NCI-H460 (cell line): Measurements from ENCODE around the gene HAPLN2. TPM values are rescaled to one million over a fixed set of nuclear protein-coding genes. Genes with fewer than 3 reads are reported as not detected.

Source experiments
- DNase-seq: peaks from one replicate; pipeline ENCODE4 v3.0.0-alpha.2; 2016; ENCODE audit warnings: low read depth; ENCODE audit errors: extremely low read depth
- total RNA-seq: library from RNA; depleted of rRNA; stranded (reverse); fragments of >200 nt; shearing (Covaris generic); gene quantifications from 2 replicates; pipeline ENCODE4 v1.2.3, GENCODE V29; 2014

The HAPLN2 gene
- total RNA-seq, 1 experiment from 2014 or later, result not detected

DNA sequence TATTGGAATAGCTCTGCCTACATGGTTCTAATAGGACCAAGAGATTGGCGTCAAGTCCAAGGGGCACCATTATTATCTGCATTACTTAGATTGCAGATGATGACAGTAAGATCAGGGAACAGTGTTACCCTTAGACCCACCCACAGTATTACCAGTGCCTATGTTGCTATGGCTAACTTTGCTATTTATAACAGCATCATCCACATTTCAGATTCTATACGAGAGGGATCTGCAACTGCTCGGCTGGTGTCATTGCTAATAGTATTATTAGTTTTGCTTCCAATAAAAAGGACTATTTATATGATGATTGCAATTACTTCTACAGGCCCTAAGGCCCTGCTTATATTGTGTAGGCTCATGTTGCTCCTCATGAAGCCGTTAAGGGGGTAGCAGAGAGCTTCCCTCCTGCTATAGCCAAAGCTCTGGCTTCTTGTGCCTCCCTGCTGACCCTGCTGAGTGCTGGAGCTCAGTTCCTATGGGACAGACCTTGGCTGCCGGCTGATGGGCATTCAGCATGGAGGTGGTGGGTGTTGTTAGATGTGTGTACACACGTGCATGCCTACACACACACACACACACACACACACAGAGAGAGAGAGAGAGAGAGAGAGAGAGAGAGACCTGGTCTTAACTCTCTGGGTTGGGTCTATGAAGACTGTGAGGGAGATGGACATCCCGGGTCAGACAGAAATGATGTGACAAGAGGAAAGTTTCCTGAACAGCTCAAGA lies 24.0 kb downstream of the HAPLN2 start:
- DNase-seq, result no peak

DNA sequence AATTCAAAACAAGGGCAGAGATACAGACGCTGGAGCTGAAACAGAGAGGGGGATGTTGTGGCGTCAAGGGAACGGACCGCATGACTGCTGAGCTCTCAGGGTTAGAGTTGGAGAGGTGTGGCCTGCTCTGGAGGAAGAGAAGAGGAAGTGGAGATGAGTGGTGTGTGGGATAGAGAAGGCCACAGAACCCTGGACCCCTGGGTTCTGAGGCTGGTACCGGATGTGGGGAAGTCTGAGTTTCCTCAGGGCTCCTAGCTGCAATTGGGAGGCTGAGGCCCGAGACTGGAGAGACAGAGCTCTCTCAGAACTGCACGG lies 24.5 kb downstream of the HAPLN2 start:
- no peak for DNase-seq

DNA sequence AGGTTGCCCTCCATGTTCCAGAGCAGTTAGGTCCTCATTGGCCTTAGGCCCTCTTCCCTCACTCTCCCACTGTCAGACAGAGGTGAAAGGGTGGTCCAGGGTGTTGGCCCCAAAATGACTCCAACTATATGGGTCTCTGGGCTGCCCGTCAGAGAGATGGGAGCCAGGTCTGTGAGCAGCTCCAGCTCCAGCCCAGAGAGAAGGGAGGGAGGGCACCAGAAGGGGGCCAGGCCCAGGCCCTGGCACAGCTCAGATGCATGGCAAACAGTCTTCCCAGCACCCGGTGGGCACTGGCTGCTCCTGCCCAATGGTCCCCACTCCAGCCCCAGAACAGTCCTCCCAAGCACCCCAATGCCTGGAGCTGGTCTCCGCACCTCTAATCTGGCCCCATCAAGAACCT lies 24.9 kb downstream of the HAPLN2 start:
- no peak for DNase-seq

DNA sequence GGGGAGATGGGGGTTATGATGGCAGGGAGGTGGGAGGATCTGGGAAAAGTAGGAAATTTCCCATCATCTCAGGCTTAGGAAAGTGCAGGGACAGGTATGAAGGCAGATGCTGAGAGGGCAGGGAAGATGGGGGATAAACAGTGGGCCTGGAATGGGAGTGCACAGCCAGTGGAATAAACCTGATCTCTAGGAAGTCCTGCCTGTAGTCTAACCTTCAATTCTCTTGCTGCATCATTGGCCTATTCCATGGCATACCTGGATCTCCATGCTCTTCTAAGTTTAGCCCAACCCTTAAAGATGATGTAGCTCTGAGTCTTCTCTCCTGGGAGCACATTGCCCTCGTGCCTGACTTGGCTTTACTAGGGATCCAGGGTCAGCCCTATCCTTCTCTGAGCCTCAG lies 25.4 kb downstream of the HAPLN2 start:
- DNase-seq, result no peak

DNA sequence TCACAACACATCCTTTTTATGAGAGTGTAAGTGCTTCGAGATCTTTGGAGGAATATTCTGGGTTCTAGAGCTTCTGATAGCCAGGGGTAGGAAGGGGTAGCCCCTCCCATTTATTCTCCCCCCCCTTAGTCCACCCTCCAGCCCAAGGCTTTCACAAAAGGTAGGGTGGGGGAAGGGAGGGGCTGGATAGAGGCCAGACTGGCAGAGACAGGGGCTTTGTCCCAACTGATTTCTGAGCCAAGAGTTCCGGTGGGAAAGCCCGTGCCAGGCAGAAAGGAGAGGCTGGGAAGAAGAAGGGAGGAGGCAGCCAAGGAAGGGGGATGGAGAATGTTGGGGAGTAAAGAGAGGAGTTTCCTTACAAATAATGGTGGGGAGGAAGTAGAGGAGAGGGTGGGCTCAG lies 25.8 kb downstream of the HAPLN2 start:
- DNase-seq, result no peak

DNA sequence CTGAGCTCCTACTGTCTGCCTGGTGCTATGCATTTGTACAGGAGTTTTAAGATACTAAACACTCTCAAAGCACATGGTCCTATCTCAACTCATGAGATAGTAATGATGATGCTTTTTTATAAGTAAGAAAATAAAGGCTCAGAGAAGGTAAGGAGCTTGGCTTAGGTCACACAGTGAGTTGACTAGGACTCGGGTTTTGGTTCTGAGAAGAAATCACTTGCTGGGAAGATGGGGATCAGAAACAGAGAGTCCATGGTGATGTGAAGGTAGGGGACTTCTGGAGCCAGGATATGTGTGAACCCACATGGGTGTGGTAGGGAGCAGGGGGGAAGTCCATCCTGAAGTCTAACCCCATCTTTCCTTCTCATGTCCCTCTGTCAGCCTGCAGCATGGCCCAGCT lies 26.5 kb downstream of the HAPLN2 start:
- DNase-seq, result no peak

DNA sequence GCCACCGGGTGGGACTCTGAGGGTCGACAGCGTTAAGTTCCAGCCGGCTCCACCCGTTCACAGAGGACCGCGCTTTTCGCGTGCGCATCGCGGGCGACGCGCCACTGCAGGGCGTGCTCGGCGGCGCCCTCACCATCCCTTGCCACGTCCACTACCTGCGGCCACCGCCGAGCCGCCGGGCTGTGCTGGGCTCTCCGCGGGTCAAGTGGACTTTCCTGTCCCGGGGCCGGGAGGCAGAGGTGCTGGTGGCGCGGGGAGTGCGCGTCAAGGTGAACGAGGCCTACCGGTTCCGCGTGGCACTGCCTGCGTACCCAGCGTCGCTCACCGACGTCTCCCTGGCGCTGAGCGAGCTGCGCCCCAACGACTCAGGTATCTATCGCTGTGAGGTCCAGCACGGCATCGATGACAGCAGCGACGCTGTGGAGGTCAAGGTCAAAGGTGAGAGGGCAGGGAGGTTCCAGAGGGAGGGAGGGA lies 27.6 kb downstream of the HAPLN2 start:
- no peak for DNase-seq

DNA sequence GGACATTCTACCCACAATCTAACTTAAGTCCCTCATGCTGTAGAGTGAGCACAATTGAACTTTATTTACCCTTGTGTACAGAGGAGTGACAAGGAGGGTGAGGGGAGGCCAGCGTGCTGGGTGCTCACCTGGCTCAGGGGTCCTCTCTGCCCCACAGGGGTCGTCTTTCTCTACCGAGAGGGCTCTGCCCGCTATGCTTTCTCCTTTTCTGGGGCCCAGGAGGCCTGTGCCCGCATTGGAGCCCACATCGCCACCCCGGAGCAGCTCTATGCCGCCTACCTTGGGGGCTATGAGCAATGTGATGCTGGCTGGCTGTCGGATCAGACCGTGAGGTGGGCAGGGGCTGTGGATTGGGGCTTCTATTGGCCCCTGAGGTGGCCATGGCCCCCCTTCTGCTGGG lies 28.1 kb downstream of the HAPLN2 start:
- DNase-seq, result no peak

DNA sequence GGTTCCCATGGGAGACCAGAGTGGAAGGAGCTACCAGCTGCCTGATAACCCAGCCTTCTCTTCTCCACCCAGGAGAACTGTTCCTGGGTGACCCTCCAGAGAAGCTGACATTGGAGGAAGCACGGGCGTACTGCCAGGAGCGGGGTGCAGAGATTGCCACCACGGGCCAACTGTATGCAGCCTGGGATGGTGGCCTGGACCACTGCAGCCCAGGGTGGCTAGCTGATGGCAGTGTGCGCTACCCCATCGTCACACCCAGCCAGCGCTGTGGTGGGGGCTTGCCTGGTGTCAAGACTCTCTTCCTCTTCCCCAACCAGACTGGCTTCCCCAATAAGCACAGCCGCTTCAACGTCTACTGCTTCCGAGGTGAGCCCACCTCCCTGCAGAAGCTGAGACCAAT lies 29.3 kb downstream of the HAPLN2 start:
- DNase-seq, result no peak

DNA sequence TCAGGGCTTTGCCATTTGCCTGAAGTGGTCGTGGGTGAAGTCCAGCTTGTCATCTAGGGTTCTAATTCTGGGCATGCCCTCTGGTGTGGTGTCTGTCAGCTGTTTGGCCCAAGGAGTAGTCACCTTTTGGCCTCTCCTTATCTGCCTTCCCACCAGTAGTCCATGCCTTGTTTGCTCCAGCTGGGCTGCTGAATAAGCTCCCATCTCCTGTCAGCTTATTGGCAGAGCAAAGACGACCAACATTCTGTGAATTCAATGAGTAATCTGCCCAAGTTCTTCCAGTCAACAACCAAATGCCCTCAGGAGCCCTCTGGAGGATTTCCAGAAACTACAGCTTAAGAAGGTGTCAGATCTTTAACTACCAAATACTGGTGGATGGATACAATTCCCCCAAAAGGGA lies 29.7 kb downstream of the HAPLN2 start:
- DNase-seq, result no peak

DNA sequence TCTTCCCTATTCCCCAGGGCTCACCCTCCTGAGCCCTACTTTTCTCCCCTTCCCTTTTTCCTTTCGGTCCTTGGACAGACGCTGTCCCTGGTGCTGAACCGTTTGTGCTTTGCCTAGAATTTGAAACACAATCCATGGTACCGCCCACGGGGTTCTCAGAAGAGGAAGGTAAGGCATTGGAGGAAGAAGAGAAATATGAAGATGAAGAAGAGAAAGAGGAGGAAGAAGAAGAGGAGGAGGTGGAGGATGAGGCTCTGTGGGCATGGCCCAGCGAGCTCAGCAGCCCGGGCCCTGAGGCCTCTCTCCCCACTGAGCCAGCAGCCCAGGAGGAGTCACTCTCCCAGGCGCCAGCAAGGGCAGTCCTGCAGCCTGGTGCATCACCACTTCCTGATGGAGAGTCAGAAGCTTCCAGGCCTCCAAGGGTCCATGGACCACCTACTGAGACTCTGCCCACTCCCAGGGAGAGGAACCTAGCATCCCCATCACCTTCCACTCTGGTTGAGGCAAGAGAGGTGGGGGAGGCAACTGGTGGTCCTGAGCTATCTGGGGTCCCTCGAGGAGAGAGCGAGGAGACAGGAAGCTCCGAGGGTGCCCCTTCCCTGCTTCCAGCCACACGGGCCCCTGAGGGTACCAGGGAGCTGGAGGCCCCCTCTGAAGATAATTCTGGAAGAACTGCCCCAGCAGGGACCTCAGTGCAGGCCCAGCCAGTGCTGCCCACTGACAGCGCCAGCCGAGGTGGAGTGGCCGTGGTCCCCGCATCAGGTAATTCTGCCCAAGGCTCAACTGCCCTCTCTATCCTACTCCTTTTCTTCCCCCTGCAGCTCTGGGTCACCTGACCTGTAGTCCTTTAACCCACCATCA lies 33.1 kb downstream of the HAPLN2 start:
- DNase-seq, result no peak

DNA sequence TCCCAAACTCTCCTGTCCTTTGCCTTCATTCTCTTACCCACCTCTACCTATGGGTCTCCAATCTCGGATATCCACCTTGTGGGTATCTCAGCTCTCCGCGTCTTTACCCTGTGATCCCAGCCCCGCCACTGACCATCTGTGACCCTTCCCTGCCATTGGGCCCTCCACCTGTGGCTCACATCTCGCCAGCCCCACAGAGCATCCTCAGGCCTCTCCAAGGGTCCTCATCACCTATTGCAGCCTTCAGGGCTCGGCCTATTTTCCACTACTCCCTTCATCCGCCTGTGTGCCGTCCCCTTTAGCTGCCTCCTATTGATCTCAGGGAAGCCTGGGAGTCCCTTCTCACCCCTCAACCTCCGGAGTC lies 33.8 kb downstream of the HAPLN2 start:
- no peak for DNase-seq

DNA sequence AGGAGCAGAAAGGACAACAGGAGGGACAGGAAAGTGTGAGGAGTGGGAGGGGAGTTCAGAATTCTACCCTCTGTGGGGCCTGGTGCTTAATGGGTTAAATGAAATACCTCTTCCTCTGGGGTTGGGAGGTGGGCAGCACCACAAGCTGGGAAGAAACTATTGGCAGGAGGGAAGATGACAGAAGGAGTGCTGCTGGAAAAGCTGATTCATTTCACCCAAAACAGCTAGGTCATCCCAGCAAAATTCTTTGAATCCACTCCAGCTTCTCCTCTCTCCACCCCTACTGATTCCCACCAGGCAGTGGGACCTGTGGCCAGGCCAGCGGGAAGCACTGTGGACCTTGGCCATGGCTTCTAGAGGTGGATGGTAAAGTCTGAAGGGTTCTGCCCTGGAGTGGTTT lies 35.5 kb downstream of the HAPLN2 start:
- DNase-seq, result no peak

DNA sequence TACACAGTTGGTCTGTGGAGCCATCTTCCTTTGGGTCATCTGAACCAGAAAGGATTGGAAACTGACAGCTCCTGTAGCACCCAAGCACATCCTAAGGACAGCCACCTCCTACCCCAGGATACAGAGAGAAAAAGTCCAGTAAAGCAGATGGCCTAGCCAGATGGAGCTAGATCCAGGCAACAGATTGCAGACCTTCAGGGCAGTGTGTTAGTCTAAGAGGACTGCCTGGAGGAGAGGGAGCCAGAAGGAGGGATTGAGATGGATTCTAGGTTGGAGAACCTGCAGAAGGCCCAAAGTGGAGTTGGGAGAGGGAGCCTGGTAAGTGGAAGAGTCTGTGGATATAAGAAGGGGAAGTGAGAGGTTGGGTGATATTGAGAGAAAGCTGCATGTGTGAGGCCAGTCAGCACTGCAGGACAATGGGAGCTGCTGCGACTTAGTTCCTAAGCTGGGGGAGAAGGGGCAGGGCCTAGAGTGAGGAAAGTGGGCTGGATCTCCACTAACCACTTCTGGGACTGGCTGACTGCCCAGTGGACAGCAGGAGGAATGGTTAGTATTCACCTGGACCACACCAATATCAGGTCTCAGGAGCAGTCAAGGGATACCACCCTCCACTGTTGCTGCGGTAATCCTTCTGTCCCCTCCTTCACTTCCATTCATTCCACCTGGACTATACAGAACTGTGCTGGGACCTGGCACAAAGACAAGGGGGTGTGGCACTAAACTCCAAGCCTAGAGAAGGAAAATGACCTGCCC lies 36.1 kb downstream of the HAPLN2 start:
- no peak for DNase-seq

DNA sequence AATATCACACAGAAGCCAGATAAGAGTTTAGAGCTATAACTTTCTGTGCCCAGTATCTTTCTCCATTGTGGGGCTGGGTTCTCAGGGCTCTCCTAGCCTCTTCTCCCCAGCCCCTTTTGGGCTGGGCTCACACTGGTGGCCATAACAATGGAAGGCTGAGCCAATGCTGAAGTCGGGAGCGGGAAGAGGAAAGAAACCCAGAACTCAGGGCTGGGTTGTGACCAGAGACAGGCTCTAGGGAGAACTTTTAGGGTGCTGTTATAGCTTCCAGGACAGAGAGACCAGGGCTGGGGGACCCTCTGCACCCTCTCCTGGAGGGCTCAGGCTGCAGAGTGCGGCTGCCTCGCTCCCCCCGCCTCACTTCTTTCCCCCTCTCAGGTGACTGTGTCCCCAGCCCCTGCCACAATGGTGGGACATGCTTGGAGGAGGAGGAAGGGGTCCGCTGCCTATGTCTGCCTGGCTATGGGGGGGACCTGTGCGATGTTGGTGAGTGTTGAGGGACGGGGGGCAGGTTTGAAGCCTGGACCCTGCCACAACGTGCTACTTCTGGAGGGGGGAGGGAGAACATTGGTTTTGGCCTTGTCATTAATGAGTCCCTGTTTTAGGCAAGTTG lies 36.8 kb downstream of the HAPLN2 start:
- DNase-seq, result no peak

DNA sequence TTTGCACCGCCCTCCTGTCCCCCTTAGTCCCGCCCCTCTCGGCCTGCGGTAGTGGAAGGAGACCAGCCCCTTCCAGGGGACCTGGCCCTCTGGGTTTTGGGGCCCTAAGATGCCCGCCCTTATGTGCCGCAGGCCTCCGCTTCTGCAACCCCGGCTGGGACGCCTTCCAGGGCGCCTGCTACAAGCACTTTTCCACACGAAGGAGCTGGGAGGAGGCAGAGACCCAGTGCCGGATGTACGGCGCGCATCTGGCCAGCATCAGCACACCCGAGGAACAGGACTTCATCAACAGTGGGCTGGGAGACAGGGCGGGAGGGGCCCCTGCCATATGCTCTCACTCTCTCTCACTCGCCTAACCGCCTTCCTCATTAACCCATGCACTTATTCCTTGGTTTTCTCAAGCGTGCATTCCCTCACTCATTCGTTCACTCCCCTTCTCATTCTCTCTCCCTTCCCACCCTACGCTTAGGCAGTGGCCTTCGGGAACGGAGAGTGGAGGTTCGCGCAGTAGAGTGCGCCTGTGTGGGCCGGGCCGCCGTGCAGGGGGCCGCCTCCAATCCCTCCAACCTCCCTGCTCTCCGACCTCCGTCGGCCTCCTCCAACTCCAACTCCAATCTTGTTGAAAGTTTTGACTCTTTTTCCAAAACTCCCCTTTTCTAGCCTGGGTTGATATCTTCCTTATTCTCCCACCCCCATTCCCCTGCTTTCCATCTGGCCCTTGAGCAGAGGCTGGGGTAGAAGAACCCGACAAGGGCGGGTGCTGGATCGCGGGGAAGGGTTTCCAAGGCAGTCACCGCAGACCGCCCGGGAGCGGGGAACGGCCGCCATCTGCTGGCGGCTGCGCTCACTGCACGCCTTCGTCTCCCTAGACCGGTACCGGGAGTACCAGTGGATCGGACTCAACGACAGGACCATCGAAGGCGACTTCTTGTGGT lies 37.9 kb downstream of the HAPLN2 start:
- DNase-seq, result no peak

DNA sequence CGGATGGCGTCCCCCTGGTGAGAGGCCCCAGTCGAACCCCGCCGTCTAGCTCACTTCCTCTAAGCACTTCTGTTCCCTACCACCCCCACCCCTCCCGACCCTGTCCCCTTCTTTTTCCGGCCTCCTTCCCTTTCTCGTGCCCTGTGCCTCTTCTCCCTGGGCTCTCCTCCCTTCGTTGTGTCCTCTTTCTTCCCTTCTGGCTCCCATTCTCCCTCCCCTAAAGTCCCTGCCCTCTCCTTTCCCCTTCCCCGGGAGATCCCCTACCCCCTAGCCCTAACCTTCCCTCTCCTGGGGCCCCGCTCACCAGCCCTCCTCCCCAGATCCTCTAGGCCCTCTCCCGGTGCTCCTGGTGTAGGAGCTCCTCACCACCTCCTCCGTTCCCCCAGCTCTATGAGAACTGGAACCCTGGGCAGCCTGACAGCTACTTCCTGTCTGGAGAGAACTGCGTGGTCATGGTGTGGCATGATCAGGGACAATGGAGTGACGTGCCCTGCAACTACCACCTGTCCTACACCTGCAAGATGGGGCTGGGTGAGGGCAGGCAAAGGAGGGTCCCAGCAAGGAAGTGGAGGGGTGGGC lies 38.6 kb downstream of the HAPLN2 start:
- no peak for DNase-seq

DNA sequence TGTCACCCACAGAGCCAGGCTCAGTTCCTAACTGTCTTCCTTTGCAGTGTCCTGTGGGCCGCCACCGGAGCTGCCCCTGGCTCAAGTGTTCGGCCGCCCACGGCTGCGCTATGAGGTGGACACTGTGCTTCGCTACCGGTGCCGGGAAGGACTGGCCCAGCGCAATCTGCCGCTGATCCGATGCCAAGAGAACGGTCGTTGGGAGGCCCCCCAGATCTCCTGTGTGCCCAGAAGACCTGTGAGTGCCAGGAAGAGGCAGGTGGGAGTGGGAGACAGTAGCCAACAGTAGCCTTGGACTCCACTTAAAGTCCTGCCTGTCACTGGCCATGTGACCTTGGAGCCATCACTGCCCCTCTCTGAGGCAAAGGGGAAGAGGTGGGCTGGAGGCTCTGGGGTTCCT lies 39.3 kb downstream of the HAPLN2 start:
- DNase-seq, result no peak

DNA sequence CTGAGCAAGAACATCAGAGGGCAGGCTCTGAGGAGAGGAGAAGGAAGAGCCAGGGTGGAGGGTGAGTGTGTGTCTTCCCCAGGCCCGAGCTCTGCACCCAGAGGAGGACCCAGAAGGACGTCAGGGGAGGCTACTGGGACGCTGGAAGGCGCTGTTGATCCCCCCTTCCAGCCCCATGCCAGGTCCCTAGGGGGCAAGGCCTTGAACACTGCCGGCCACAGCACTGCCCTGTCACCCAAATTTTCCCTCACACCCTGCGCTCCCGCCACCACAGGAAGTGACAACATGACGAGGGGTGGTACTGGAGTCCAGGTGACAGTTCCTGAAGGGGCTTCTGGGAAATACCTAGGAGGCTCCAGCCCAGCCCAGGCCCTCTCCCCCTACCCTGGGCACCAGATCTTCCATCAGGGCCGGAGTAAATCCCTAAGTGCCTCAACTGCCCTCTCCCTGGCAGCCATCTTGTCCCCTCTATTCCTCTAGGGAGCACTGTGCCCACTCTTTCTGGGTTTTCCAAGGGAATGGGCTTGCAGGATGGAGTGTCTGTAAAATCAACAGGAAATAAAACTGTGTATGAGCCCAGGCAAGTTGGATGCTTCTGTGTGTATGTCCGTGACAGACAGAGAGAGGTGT lies 39.8 kb downstream of the HAPLN2 start:
- DNase-seq, result no peak
